Measurements from ENCODE around the gene S1PR1. TPM values are rescaled to one million over a fixed set of nuclear protein-coding genes. Genes with fewer than 3 reads are reported as not detected.

Gene S1PR1
- total and polyA plus RNA-seq, 2 experiments from 2014 or later, result 9.3 TPM

DNA sequence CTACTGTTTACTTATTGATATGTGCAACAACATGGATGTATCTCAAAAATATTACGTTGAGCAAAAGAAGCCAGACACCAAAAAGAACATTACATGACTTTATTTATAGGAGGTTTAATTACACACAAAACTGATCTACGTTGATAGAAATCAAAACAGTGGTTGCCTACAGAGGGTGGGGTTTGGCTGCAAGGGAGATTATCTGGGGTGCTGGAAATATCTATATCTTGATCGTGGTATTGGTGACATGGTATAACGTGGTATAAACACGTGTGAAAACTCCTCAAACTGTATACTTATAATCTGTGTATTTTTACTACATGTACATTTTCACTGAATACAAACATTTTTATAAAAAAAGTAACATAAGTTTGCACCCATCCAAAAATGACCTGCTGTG, 38.9 kb downstream of the S1PR1 start:
- TF ChIP-seq, protein P1, sequence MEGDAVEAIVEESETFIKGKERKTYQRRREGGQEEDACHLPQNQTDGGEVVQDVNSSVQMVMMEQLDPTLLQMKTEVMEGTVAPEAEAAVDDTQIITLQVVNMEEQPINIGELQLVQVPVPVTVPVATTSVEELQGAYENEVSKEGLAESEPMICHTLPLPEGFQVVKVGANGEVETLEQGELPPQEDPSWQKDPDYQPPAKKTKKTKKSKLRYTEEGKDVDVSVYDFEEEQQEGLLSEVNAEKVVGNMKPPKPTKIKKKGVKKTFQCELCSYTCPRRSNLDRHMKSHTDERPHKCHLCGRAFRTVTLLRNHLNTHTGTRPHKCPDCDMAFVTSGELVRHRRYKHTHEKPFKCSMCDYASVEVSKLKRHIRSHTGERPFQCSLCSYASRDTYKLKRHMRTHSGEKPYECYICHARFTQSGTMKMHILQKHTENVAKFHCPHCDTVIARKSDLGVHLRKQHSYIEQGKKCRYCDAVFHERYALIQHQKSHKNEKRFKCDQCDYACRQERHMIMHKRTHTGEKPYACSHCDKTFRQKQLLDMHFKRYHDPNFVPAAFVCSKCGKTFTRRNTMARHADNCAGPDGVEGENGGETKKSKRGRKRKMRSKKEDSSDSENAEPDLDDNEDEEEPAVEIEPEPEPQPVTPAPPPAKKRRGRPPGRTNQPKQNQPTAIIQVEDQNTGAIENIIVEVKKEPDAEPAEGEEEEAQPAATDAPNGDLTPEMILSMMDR (IDR thresholded peaks at IDR 0.05; ENCODE audit: poor library complexity), result no peak
- TF ChIP-seq EZH2 (IDR thresholded peaks at IDR 0.05; ENCODE audit: borderline replicate concordance) (no peak), EZH2phosphoT487 (IDR thresholded peaks at IDR 0.05; ENCODE audit: low read depth, severe bottlenecking, unreplicated experiment) (no peak)
- Histone ChIP-seq H3K9me2 (replicated peaks; ENCODE audit: insufficient read depth) (no peaks in the 10 kb centered on the region), H3K27ac (no peak overlapping the region), H3K4me1 (ENCODE audit: insufficient read depth) (no peaks in the 10 kb centered on the region), H3K27me3 (no peaks in the 10 kb centered on the region), H3K4me3 (no peak overlapping the region), H3K4me2 (no peak overlapping the region), H3K79me2 (no peaks in the 10 kb centered on the region), H3K36me3 (replicated peaks; ENCODE audit: insufficient read depth, low read depth) (no peaks in the 10 kb centered on the region), H2AFZ (no peak overlapping the region), H4K20me1 (ENCODE audit: insufficient read depth, poor library complexity, severe bottlenecking) (no peaks in the 10 kb centered on the region), H3K9me3 (ENCODE audit: low read depth) (no peaks in the 10 kb centered on the region)
- WGBS (ENCODE audit: low lambda C conversion rate, missing lambda C conversion rate), result 74% methylated on average over 5 of the region's 5 CpGs
- DNase-seq (ENCODE audit: low spot score), result no peak

DNA sequence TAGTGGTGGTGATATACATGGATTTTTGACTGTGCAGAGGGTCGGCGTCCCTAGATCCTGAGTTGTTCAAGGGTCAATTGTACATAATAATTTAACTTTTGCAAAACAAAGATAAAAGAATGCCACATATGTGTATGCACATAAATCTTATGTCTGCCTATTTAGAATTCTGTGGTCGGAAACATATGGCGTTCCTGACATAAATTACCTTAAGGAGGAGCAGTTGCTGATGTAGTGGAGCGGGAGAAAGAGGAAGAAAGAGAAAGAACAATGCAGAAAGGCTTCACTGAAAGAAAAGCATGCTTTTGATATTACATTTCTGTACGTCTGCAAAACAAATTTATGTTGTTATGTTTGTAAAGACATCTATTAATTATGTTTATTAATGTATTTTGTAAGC, 40.0 kb downstream of the S1PR1 start:
- H2AFZ ChIP-seq, result no peak overlapping the region
- no peak overlapping the region for H3K4me2 ChIP-seq
- no peaks in the 10 kb centered on the region for H3K79me2 ChIP-seq
- no peak overlapping the region for H3K27ac ChIP-seq
- no peaks in the 10 kb centered on the region for H3K9me2 ChIP-seq (replicated peaks; ENCODE audit: insufficient read depth)
- no peaks in the 10 kb centered on the region for H3K36me3 ChIP-seq (replicated peaks; ENCODE audit: insufficient read depth, low read depth)
- H4K20me1 ChIP-seq (ENCODE audit: insufficient read depth, poor library complexity, severe bottlenecking), result no peaks in the 10 kb centered on the region
- TF ChIP-seq, protein P1 (IDR thresholded peaks at IDR 0.05; ENCODE audit: poor library complexity), result no peak
- TF ChIP-seq EZH2phosphoT487 (IDR thresholded peaks at IDR 0.05; ENCODE audit: low read depth, severe bottlenecking, unreplicated experiment) (no peak), EZH2 (IDR thresholded peaks at IDR 0.05; ENCODE audit: borderline replicate concordance) (no peak)
- no peak overlapping the region for H3K4me3 ChIP-seq
- H3K9me3 ChIP-seq (ENCODE audit: low read depth), result no peaks in the 10 kb centered on the region
- no peaks in the 10 kb centered on the region for H3K27me3 ChIP-seq
- H3K4me1 ChIP-seq (ENCODE audit: insufficient read depth), result no peaks in the 10 kb centered on the region
- WGBS (ENCODE audit: low lambda C conversion rate, missing lambda C conversion rate), result 67% methylated on average over 6 of the region's 6 CpGs
- no peak for DNase-seq (ENCODE audit: low spot score)

DNA sequence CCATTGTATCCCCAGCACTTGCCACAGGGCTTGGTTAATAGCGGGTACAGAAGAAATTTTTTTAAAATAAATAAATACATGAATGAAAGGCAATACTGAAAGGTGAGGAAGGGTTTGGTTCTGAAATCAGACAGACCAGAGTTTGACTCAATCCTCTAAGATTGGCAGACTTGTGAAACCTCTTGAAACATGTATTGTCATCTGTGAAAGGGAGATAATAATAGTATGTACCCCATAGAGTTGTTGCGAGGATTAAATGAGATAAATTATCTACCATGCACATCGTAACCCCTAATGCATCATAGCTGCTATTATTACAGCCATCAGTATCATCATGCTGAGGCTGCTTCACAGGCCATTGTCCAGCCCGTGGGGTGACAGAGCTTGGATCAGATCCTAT, 41.4 kb downstream of the S1PR1 start:
- no peak for DNase-seq (ENCODE audit: low spot score)
- Histone ChIP-seq H3K4me2 (no peak overlapping the region), H3K4me1 (ENCODE audit: insufficient read depth) (peaks cover 9% of the 10 kb centered on the region), H3K9me2 (replicated peaks; ENCODE audit: insufficient read depth) (no peaks in the 10 kb centered on the region), H3K9me3 (ENCODE audit: low read depth) (no peaks in the 10 kb centered on the region), H3K36me3 (replicated peaks; ENCODE audit: insufficient read depth, low read depth) (no peaks in the 10 kb centered on the region), H3K79me2 (no peaks in the 10 kb centered on the region), H3K4me3 (no peak overlapping the region), H3K27ac (no peak overlapping the region), H4K20me1 (ENCODE audit: insufficient read depth, poor library complexity, severe bottlenecking) (no peaks in the 10 kb centered on the region), H3K27me3 (no peaks in the 10 kb centered on the region), H2AFZ (no peak overlapping the region)
- TF ChIP-seq EZH2phosphoT487 (IDR thresholded peaks at IDR 0.05; ENCODE audit: low read depth, severe bottlenecking, unreplicated experiment), result no peak
- TF ChIP-seq, protein P1 (IDR thresholded peaks at IDR 0.05; ENCODE audit: poor library complexity), result no peak
- no peak for TF ChIP-seq EZH2 (IDR thresholded peaks at IDR 0.05; ENCODE audit: borderline replicate concordance)
- WGBS (ENCODE audit: low lambda C conversion rate, missing lambda C conversion rate), result 74% methylated on average over 4 of the region's 4 CpGs

DNA sequence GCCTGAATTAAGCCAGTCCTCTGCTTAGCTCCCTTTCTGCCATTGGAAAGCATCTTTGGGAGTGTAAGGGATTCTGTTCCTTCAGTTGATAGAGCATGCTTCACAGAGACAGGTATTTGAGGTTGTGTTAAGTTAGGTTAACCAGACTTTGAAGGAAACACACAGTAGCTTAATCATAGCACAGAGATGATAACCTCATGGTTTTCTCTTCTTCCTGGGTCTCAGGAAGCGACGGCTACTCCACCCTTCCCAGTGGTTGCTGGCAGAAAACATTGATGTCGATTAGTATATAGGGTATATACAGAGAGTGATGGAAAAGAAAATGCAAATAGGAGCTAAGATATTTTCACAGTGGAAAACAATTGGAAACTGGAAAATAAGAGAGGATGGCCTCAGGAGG, 42.0 kb downstream of the S1PR1 start:
- H3K9me2 ChIP-seq (replicated peaks; ENCODE audit: insufficient read depth), result no peaks in the 10 kb centered on the region
- H3K4me3 ChIP-seq, result no peak overlapping the region
- H2AFZ ChIP-seq, result no peak overlapping the region
- H3K9me3 ChIP-seq (ENCODE audit: low read depth), result no peaks in the 10 kb centered on the region
- H3K27ac ChIP-seq, result no peak overlapping the region
- 81% methylated on average over 3 of the region's 3 CpGs for WGBS (ENCODE audit: low lambda C conversion rate, missing lambda C conversion rate)
- no peak overlapping the region for H3K4me2 ChIP-seq
- H3K36me3 ChIP-seq (replicated peaks; ENCODE audit: insufficient read depth, low read depth), result no peaks in the 10 kb centered on the region
- no peak for DNase-seq (ENCODE audit: low spot score)
- TF ChIP-seq, protein P1 (IDR thresholded peaks at IDR 0.05; ENCODE audit: poor library complexity), result no peak
- no peak for TF ChIP-seq EZH2 (IDR thresholded peaks at IDR 0.05; ENCODE audit: borderline replicate concordance)
- H4K20me1 ChIP-seq (ENCODE audit: insufficient read depth, poor library complexity, severe bottlenecking), result no peaks in the 10 kb centered on the region
- H3K79me2 ChIP-seq, result no peaks in the 10 kb centered on the region
- H3K27me3 ChIP-seq, result no peaks in the 10 kb centered on the region
- peaks cover 15% of the 10 kb centered on the region for H3K4me1 ChIP-seq (ENCODE audit: insufficient read depth)

Measured in hepatocyte (in vitro differentiated cells).